Right lobe of liver (tissue), 6 donors: ENCODE measurements around the gene EBPL. TPM values are rescaled to one million over a fixed set of nuclear protein-coding genes. Genes with fewer than 3 reads are reported as not detected.
"Not testable (repeated sequence)": the region's sequence is repeated elsewhere in the genome, so short reads cannot be mapped to it uniquely, and the experiment has no call there.

Experiments
- ATAC-seq, 4 donors: fragments of 200-7000 bp; cut with Tn5 transposase; one replicate each; pipeline ENCODE4 v1.9.1; 2020; ENCODE audit warnings: mild to moderate bottlenecking in 4 of 4, moderate library complexity in 4 of 4
- DNase-seq, 3 donors: peaks; one replicate each; pipeline ENCODE4 v3.0.0-alpha.2; 2020
- H3K27ac ChIP-seq, 3 donors: fragments of 200-600 bp; one replicate each; pipeline ENCODE4 v1.8.0; 2022
- H3K27me3 ChIP-seq, 2 donors: fragments of 200-600 bp; one replicate each; pipeline ENCODE4 v1.8.0; 2022
- H3K36me3 ChIP-seq, 4 donors: fragments of 200-600 bp; sonication (generic) in 1 of 4; one replicate each; pipeline versions ENCODE4 v1.5.1 to v1.8.0; 2017 to 2022; ENCODE audit warnings: control low read depth in 1 of 4
- H3K4me1 ChIP-seq, 4 donors: fragments of 200-600 bp; sonication (generic) in 1 of 4; one replicate each; pipeline versions ENCODE4 v1.5.1 to v1.8.0; 2017 to 2022; ENCODE audit warnings: control low read depth in 1 of 4
- H3K4me3 ChIP-seq, 3 donors: fragments of 200-600 bp; one replicate each; pipeline ENCODE4 v1.8.0; 2022
- H3K9me3 ChIP-seq, 4 donors: fragments of 200-600 bp; sonication (generic) in 1 of 4; one replicate each; pipeline versions ENCODE4 v1.5.1 to v1.8.0; 2017 to 2022; ENCODE audit warnings: control low read depth in 1 of 4
- CTCF ChIP-seq, 4 donors: fragments of 200-600 bp in 3 of 4; fragments of 450-650 bp in 1 of 4; IDR thresholded peaks; one replicate each; pipeline versions ENCODE4 v1.5.1 to v1.8.0; 2016 to 2022; ENCODE audit warnings: antibody characterized with exemption in 4 of 4, mild to moderate bottlenecking in 2 of 4
- POLR2A ChIP-seq: fragments of 450-650 bp; IDR thresholded peaks from one replicate; pipeline ENCODE4 v1.6.1; 2017; ENCODE audit warnings: antibody characterized with exemption, mild to moderate bottlenecking
- WGBS: methylation state at CpG from one replicate; pipeline ENCODE4 v1.1.6; 2018; ENCODE audit warnings: low coverage, low lambda C conversion rate; ENCODE audit not compliant: insufficient coverage; ENCODE audit errors: missing lambda C conversion rate; 5-methylcytosine and 5-hydroxymethylcytosine counted together
- intact Hi-C, 2 donors: fragments of 100-400 bp; cut with DNase I; formaldehyde crosslinking; loops; one replicate each; pipeline versions ENCODE4 v1.11.2 to v1.14.1; 2022
- total RNA-seq, 6 experiments: library from RNA; depleted of rRNA in 2 of 6; stranded (reverse); fragments of >200 nt in 2 of 6; fragmentation: NEBNext Ultra II Directional in 3 of 6; extraction: Animal tissue kit (Norgen Biotek cat#: 25700) in 3 of 6; gene quantifications; one replicate each; pipeline versions ENCODE4 v1.1.0 to v1.2.4, GENCODE V29; 2016 to 2023
- donor health status: DM: no; HTN: yes; CAD: no.
- donor health status: DM: no; HTN: no; CAD: no.
- donor health status: DM: no; HTN: no; CAD: no.
- donor health status: DM: no; HTN: yes; CAD: no.
- donor health status: DM: no; HTN: yes; CAD: no.

The EBPL gene
- total RNA-seq, 6 experiments from 2014 or later = 45.1 to 95.2 (median 55.4) TPM

GRCh38 chr13:49615836-49616675, 75.2 kb downstream of the EBPL start:
- no peak for DNase-seq
- no peak overlapping the region for H3K4me3 ChIP-seq

DNA sequence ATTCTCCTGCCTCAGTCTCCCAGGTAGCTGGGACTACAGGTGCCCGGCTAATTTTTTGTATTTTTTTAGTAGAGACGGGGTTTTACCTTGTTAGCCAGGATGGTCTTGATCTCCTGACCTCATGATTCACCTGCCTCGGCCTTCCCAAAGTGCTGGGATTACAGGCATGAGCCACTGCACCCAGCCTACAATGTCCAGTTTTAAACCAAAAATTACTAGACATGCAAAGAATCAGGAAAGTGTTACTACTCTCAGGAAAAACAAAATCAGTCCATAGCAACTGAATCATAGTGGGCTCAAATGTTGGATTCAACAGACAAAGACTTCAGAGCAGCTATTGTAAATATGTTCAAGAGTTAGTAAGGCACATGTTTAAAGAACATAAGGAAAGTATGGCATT, 79.2 kb downstream of the EBPL start:
- H3K4me1 ChIP-seq, H3K4me3 ChIP-seq, intact Hi-C loops, DNase-seq, ATAC-seq, H3K27ac ChIP-seq, H3K36me3 ChIP-seq, H3K9me3 ChIP-seq, H3K27me3 ChIP-seq: not testable (repeated sequence)
- 92% methylated on average over 3 of the region's 3 CpGs for WGBS

More at GRCh38 chr13:49615836-49616675, 75.2 kb downstream of the EBPL start:
- Histone ChIP-seq H3K4me1 (no peaks in the 10 kb centered on the region), H3K27ac (no peak overlapping the region), H3K36me3 (no peaks in the 10 kb centered on the region), H3K27me3 (no peaks in the 10 kb centered on the region), H3K9me3 (no peaks in the 10 kb centered on the region)
- TF ChIP-seq POLR2A = no peak
- no peak for TF ChIP-seq CTCF (IDR thresholded peaks at IDR 0.05)
- 41% methylated on average over 5 of the region's 8 CpGs for WGBS
- intact Hi-C loops = no loop called here
- ATAC-seq = peak; percentile 9 to 31 (median 24)

Other genes starting within 250 kb of the EBPL start
- 1 to 10 TPM; 1.9 to 4.1 (median 2.8) TPM for gene CAB39L, start 247.4 kb downstream of the EBPL start, total RNA-seq
- 1 to 10 TPM; 3.7 to 6.7 (median 4.6) TPM for gene SETDB2, start 247.2 kb downstream of the EBPL start, total RNA-seq
- 10 to 100 TPM; 10.8 to 21.4 (median 17.2) TPM for gene PHF11, start 195.5 kb downstream of the EBPL start, total RNA-seq
- gene RCBTB1, start 105.9 kb downstream of the EBPL start, total RNA-seq = 1 to 10 TPM; 5.8 to 9.5 (median 7.3) TPM
- gene ARL11, start 63.0 kb downstream of the EBPL start, total RNA-seq = under 1 TPM; 0.18 to 0.53 (median 0.39) TPM
- 10 to 100 TPM; 16.3 to 27.2 (median 19.5) TPM for gene KPNA3, start 101.2 kb upstream of the EBPL start, total RNA-seq
- 1 to 10 TPM; 4.1 to 7.9 (median 5.4) TPM for gene SPRYD7, start 244.9 kb upstream of the EBPL start, total RNA-seq